ENCODE measurements around the gene DUSP5. TPM values are rescaled to one million over a fixed set of nuclear protein-coding genes. Genes with fewer than 3 reads are reported as not detected.
A peak's percentile ranks its signal among the peaks of the same experiment; 100 is the strongest.
"Not testable (repeated sequence)": the region's sequence is repeated elsewhere in the genome, so short reads cannot be mapped to it uniquely, and the experiment has no call there.

DUSP5 gene
- total RNA-seq, 4 donors from 2014 or later = 12.4 to 27.9 (median 23.6) TPM

DNA sequence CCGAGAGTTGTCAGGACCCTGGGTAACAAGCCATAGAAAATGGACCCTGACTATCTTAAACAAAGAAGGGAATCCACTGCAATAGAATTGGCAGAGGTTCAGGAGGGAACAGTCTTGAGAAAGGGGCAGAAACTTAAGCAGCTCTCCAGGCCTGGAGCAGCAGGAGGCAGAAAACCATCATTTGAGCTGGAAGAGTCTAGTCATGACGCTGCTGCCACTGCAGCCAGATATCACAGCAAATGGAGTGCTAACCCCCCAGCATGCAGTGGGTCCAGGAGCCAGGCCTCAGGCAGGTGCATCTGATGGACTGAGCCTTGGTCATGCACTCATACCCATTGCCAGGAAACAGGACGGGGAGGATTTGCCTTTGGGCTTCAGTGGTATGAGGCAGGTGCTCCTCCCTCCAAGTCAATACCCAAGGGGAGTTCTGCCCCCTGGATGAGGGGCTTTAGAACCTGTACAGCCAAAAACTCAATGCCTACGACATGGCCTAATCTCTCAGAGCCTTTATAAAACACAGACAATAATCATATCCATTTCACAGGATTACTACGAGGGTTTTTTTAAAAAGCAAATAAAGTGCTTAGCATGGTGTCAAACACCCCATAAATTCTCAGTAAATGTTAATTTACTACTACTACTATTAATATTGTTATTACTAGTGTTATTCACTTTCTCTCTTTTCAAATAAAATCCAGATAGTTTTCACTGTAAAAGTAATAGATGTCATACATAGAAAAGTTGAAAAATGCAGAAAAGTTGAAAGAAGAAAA lies 30.7 kb downstream of the DUSP5 start:
- WGBS, 2 donors = 70 to 82% methylated on average over 4 to 5 of the region's 5 CpGs

DNA sequence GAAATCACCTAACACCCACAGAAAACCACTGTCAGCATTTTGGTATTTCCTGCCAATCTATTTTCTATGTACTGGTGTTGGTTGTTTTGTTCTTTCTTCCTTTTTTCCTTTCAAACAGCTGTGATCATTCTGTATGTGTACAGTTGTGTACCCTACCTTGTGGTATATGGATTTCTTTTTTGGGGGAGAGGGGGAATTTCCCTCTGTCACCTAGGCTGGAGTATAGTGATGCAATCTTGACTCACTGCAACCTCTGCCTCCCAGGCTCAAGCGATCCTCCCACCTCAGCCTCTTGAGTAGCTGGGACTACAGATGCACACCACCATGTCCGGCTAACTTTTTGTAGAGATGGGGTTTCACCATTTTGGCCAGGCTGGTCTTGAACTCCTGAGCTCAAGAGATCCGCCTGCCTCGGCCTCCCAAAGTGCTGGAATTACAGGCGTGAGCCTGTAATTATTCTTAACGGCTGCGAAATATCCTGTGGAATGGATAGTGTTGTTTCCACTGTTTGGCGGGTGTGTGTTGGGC lies 31.4 kb downstream of the DUSP5 start:
- not testable (repeated sequence) for H3K36me3 ChIP-seq; H3K27ac ChIP-seq; H3K9me3 ChIP-seq; DNase-seq (ENCODE audit: low spot score in 2 of 2); H3K4me3 ChIP-seq
- 83% methylated on average over 8 of the region's 8 CpGs for WGBS, 2 donors
- peaks cover 0 to 12% (median 5%) of the 10 kb centered on the region in 4 donors for H3K4me1 ChIP-seq
- peaks cover 0 to 18% of the 10 kb centered on the region in 2 donors for H3K27me3 ChIP-seq

More for the DNA sequence above, 30.7 kb downstream of the DUSP5 start:
- TF ChIP-seq, protein P1, sequence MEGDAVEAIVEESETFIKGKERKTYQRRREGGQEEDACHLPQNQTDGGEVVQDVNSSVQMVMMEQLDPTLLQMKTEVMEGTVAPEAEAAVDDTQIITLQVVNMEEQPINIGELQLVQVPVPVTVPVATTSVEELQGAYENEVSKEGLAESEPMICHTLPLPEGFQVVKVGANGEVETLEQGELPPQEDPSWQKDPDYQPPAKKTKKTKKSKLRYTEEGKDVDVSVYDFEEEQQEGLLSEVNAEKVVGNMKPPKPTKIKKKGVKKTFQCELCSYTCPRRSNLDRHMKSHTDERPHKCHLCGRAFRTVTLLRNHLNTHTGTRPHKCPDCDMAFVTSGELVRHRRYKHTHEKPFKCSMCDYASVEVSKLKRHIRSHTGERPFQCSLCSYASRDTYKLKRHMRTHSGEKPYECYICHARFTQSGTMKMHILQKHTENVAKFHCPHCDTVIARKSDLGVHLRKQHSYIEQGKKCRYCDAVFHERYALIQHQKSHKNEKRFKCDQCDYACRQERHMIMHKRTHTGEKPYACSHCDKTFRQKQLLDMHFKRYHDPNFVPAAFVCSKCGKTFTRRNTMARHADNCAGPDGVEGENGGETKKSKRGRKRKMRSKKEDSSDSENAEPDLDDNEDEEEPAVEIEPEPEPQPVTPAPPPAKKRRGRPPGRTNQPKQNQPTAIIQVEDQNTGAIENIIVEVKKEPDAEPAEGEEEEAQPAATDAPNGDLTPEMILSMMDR (IDR thresholded peaks at IDR 0.05) = no peak
- peaks cover 0 to 18% of the 10 kb centered on the region in 2 donors for H3K27me3 ChIP-seq
- peaks cover 0 to 12% (median 5%) of the 10 kb centered on the region in 4 donors for H3K4me1 ChIP-seq
- H3K9me3 ChIP-seq = no peaks in the 10 kb centered on the region
- no peak overlapping the region for H3K27ac ChIP-seq
- no peak for DNase-seq (ENCODE audit: low spot score in 2 of 2)
- no peaks in the 10 kb centered on the region for H3K36me3 ChIP-seq
- H3K4me3 ChIP-seq = no peak overlapping the region

DNA sequence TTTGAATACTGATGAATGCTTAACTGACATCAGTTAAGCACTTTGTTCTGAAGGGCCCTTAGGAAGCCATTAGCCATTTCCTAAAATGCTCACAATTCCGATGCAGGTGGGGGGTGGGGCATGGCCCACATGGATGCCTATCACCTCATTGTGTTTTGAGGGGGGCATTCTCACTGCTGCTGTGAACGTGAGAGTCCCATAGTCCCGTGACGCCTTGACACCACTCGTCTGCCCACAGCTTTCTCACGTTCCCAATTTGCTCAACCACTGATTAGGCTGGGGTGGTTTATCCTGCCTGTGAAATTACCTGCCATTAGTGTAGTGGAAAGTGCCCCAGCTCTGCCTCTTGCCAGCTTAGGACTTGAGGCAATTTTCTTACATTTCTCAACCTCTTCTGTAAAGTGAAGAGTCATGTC lies 31.9 kb downstream of the DUSP5 start:
- no peaks in the 10 kb centered on the region for H3K36me3 ChIP-seq
- peaks cover 0 to 18% of the 10 kb centered on the region in 2 donors for H3K27me3 ChIP-seq
- peaks cover 0 to 12% (median 5%) of the 10 kb centered on the region in 4 donors for H3K4me1 ChIP-seq
- DNase-seq (ENCODE audit: low spot score in 2 of 2) = no peak
- WGBS, 2 donors = 39 to 53% methylated on average over 6 of the region's 6 CpGs
- H3K9me3 ChIP-seq = no peaks in the 10 kb centered on the region
- peak overlapping the region in 1 of 4 donors; percentile 32 for H3K4me3 ChIP-seq
- H3K27ac ChIP-seq = no peak overlapping the region
- TF ChIP-seq, protein P1 (IDR thresholded peaks at IDR 0.05) = no peak
- no peak for TF ChIP-seq EP300 (IDR thresholded peaks at IDR 0.05)
- TF ChIP-seq POLR2A (IDR thresholded peaks at IDR 0.05) = no peak

DNA sequence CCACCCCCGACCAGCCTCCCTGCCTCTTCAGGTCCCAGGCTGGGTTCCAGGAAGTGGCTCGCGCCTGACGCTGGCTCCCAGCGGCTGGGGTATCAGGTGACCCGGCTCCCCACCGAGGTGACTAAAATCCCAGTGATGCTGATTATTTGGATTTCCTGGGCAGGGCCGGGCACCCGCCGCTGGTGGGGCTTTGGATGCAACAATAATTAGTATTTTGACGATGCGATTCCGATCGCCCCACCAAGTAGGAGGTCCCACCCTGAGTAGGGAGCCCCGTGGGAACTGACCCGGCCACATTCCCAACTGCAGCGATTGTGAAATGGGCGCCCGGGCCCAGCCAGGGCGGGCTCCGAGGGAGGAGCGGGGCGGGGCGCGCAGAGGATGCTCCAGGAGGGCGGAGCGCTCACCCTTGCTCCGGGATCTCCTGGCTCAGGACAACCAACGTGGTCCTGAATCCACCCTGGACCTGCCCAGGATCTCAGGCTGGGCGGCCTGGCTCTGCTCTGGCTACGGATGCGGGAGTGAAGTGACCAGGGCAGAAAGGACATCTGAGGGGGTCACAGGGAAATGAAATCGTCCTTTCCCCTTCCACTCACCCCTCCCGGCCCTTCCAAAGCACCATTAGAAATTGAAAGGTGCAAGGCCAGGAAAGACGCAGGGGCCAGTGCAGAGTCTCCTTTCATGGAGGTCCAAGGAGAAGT lies 32.6 kb downstream of the DUSP5 start:
- Histone ChIP-seq H3K36me3 (no peaks in the 10 kb centered on the region), H3K27me3 (peaks cover 0 to 18% of the 10 kb centered on the region in 2 donors), H3K4me1 (peaks cover 0 to 12% (median 5%) of the 10 kb centered on the region in 4 donors), H3K27ac (peak overlapping the region in 1 of 4 donors; percentile 23), H3K9me3 (no peaks in the 10 kb centered on the region), H3K4me3 (peak overlapping the region in 2 of 4 donors; percentile 12 to 32)
- DNase-seq (ENCODE audit: low spot score in 2 of 2) = peak; percentile 35 to 46
- 8 to 9% methylated on average over 27 to 33 of the region's 35 CpGs for WGBS, 2 donors
- TF ChIP-seq EP300 (IDR thresholded peaks at IDR 0.05) = peak in 1 of 2 donors; percentile 46
- TF ChIP-seq, protein P1 (IDR thresholded peaks at IDR 0.05) = no peak

DNA sequence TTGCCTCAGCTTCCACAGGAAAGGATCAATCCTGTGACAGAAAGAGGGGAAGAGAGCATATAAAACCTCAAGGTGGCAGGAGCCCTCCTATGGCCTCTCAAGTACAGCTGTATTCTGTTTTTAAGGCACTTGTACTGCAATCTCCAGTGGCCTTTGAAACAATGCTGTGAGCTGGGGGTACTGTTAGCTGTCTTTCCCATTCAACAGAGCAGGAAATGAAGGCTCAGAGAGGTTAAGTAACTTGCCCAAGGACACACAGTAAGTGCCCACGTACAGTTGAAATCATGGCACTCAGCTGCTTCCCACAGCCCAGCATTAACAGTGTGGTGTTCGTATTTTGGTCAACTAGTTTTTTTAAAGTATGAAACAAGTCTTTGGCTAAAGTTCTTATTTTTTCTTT lies 34.0 kb downstream of the DUSP5 start:
- Histone ChIP-seq H3K4me3 (no peak overlapping the region), H3K27ac (no peak overlapping the region), H3K27me3 (peaks cover 0 to 18% of the 10 kb centered on the region in 2 donors), H3K9me3 (no peaks in the 10 kb centered on the region), H3K36me3 (no peaks in the 10 kb centered on the region), H3K4me1 (peaks cover 0 to 12% (median 5%) of the 10 kb centered on the region in 4 donors)
- TF ChIP-seq EP300 (IDR thresholded peaks at IDR 0.05) (no peak), POLR2A (IDR thresholded peaks at IDR 0.05) (no peak)
- TF ChIP-seq, protein P1 (IDR thresholded peaks at IDR 0.05) = no peak
- DNase-seq (ENCODE audit: low spot score in 2 of 2) = no peak
- 89% methylated on average over 2 of the region's 2 CpGs for WGBS, 2 donors

DNA sequence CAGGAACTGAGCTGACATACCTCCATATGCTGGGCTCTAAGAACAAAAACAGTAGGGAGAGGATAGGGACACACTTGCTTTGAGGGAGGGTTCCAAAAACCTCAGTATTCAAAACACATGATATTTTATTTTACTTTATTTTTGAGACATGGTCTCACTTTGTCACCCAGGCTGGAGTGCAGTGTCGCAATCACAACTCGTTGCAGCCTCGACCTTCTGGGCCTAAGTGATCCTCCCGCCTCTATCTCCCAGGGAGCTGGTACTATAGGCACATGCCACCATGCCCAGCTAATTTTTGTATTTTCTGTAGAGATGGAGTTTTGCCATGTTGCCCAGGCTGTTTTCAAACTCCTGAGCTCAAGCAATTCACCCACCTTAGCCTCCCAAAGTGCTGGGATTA lies 34.9 kb downstream of the DUSP5 start:
- not testable (repeated sequence) for H3K4me3 ChIP-seq; H3K9me3 ChIP-seq; H3K27ac ChIP-seq; DNase-seq (ENCODE audit: low spot score in 2 of 2); H3K36me3 ChIP-seq
- Histone ChIP-seq H3K4me1 (peaks cover 0 to 12% (median 5%) of the 10 kb centered on the region in 4 donors), H3K27me3 (peaks cover 0 to 18% of the 10 kb centered on the region in 2 donors)
- WGBS, 2 donors = 79 to 85% methylated on average over 4 of the region's 4 CpGs

All from tibial nerve (tissue), 4 donors.